Tibial nerve (tissue), 4 donors: Measurements from ENCODE around the gene XPO4. TPM values are rescaled to one million over a fixed set of nuclear protein-coding genes. Genes with fewer than 3 reads are reported as not detected.

Experiments used
- DNase-seq, 2 donors: peaks; one replicate each; pipeline ENCODE4 v3.0.0-alpha.2; 2019; ENCODE audit warnings: low spot score in 2 of 2
- H3K27ac ChIP-seq, 4 donors: fragments of 200-600 bp; sonication (generic) in 3 of 4; one replicate each; pipeline ENCODE4 v1.5.1; 2017 to 2019; ENCODE audit warnings: mild to moderate bottlenecking in 1 of 4
- H3K27me3 ChIP-seq, 2 donors: fragments of 200-600 bp; sonication (generic) in 1 of 2; one replicate each; pipeline versions ENCODE4 v1.5.1 to v1.6.0; 2017 to 2019
- H3K36me3 ChIP-seq, 3 donors: fragments of 200-600 bp; sonication (generic); one replicate each; pipeline ENCODE4 v1.5.1; 2018 to 2019
- H3K4me1 ChIP-seq, 4 donors: fragments of 200-600 bp; sonication (generic) in 3 of 4; one replicate each; pipeline ENCODE4 v1.5.1; 2017 to 2019
- H3K4me3 ChIP-seq, 4 donors: fragments of 200-600 bp; sonication (generic) in 3 of 4; one replicate each; pipeline ENCODE4 v1.5.1; 2017 to 2019; ENCODE audit warnings: mild to moderate bottlenecking in 1 of 4, moderate library complexity in 1 of 4
- H3K9me3 ChIP-seq, 4 donors: fragments of 200-600 bp; sonication (generic) in 3 of 4; one replicate each; pipeline ENCODE4 v1.5.1; 2017 to 2019
- EP300 ChIP-seq, 2 donors: sonication (generic); formaldehyde crosslinking; IDR thresholded peaks; one replicate each; pipeline ENCODE4 v1.6.1; 2017; ENCODE audit warnings: antibody characterized with exemption in 2 of 2, mild to moderate bottlenecking in 1 of 2
- POLR2A ChIP-seq, 2 donors: fragments of 450-650 bp; IDR thresholded peaks; one replicate each; pipeline ENCODE4 v1.6.1; 2017; ENCODE audit warnings: antibody characterized with exemption in 2 of 2, mild to moderate bottlenecking in 2 of 2, moderate library complexity in 2 of 2
- WGBS, 2 donors: methylation state at CpG; one replicate each; pipeline ENCODE4 v1.1.5; 2018; 5-methylcytosine and 5-hydroxymethylcytosine counted together
- total RNA-seq, 4 donors: library from RNA; depleted of rRNA; stranded (reverse); fragments of >200 nt; gene quantifications; one replicate each; pipeline ENCODE4 v1.1.0, GENCODE V29; 2016
- TF ChIP-seq, protein P1 (sequence below), 5 experiments: fragments of 200-600 bp in 3 of 5; fragments of 450-650 bp in 2 of 5; sonication (generic) in 3 of 5; IDR thresholded peaks; one replicate each; pipeline ENCODE4 v1.5.1; 2016 to 2019; ENCODE audit warnings: antibody characterized with exemption in 5 of 5, mild to moderate bottlenecking in 3 of 5, moderate library complexity in 2 of 5

Gene XPO4
- total RNA-seq, 4 donors from 2014 or later: 15.3 to 28.8 (median 19.4) TPM

DNA sequence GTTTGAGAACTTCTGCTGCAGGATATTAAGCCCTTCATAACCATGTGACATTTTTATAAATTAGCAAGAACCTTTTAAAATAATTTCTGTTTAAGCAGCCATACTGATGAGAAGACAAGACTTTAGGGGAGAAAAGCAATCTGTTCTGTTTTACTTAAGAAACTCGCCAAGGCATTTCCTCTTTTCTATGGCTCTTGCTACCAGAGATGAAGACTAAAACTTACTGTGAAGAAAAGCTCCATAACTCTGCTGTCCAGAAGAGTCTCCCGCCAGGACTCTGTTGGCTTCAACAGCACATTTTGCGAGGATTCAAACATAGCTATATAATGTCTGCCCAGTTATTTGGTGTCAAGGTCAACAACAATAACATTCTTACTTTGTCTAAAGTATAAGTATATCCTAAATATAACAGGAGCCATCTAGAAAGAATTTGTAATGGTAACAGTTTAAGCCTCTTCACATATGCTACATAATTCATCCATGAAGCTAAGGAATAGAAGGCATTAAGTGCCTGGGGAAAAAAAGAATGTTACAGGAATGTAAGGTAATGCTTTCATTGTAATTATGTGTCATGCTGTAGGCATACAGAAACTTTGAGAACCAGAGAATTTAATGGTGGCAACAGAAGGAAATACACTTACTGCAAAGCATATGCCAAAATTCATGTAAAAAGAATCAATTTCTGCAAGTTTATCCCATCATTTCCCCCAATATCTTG, 75.5 kb downstream of the XPO4 start:
- Histone ChIP-seq H3K9me3 (no peaks in the 10 kb centered on the region), H3K36me3 (no peaks in the 10 kb centered on the region), H3K4me1 (peaks cover 0 to 16% (median 4%) of the 10 kb centered on the region in 4 donors), H3K4me3 (no peak overlapping the region), H3K27me3 (no peaks in the 10 kb centered on the region), H3K27ac (no peak overlapping the region)
- WGBS, 2 donors: 76 to 81% methylated on average over 3 of the region's 3 CpGs
- TF ChIP-seq EP300 (IDR thresholded peaks at IDR 0.05) (no peak), POLR2A (IDR thresholded peaks at IDR 0.05) (no peak)
- TF ChIP-seq, protein P1, sequence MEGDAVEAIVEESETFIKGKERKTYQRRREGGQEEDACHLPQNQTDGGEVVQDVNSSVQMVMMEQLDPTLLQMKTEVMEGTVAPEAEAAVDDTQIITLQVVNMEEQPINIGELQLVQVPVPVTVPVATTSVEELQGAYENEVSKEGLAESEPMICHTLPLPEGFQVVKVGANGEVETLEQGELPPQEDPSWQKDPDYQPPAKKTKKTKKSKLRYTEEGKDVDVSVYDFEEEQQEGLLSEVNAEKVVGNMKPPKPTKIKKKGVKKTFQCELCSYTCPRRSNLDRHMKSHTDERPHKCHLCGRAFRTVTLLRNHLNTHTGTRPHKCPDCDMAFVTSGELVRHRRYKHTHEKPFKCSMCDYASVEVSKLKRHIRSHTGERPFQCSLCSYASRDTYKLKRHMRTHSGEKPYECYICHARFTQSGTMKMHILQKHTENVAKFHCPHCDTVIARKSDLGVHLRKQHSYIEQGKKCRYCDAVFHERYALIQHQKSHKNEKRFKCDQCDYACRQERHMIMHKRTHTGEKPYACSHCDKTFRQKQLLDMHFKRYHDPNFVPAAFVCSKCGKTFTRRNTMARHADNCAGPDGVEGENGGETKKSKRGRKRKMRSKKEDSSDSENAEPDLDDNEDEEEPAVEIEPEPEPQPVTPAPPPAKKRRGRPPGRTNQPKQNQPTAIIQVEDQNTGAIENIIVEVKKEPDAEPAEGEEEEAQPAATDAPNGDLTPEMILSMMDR (IDR thresholded peaks at IDR 0.05): no peak
- no peak for DNase-seq

DNA sequence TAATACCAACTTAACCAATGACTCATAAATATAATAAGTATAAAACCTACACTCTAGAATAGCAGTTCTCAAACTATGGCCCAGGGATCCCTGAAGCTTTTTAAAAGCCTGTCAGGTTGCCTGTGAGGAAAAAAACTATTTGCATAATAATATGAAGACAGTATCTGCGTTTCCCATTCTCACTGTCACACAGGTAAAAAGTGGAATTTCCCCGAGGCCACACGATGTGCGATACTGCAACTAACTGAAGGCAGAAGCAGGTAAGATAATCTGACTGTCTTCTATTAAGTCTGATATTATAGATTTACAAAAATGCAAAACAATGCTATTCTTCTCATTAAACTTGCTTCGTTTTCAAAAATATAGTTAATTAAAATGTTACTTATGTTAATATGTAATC, 76.2 kb downstream of the XPO4 start:
- WGBS, 2 donors: 91 to 92% methylated on average over 5 of the region's 5 CpGs
- H3K27ac ChIP-seq: no peak overlapping the region
- H3K9me3 ChIP-seq: no peaks in the 10 kb centered on the region
- H3K27me3 ChIP-seq: no peaks in the 10 kb centered on the region
- no peak overlapping the region for H3K4me3 ChIP-seq
- no peak for DNase-seq
- no peaks in the 10 kb centered on the region for H3K36me3 ChIP-seq
- no peak for TF ChIP-seq EP300 (IDR thresholded peaks at IDR 0.05)
- TF ChIP-seq POLR2A (IDR thresholded peaks at IDR 0.05): no peak
- TF ChIP-seq, protein P1 (IDR thresholded peaks at IDR 0.05): no peak
- peaks cover 0 to 16% (median 4%) of the 10 kb centered on the region in 4 donors for H3K4me1 ChIP-seq

DNA sequence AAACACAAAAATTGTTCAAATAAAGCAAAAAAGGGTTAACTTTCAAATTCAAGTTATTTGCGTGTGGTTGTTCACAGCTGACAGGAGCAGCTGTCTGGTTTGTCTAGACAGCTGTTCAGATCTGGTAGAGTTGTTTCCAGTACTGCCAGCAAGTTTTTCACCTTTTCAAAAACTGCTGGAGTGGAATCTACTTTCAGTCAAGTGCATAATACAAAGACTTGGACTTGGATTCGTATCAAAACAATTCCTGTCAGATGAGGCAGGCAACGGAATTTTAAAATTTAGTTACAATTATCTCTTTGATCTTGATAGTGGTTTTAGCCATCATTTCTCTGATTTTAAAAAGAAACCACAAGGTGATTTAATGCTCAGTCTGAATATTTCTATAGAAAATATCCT, 77.1 kb downstream of the XPO4 start:
- Histone ChIP-seq H3K27ac (no peak overlapping the region), H3K4me3 (no peak overlapping the region), H3K27me3 (no peaks in the 10 kb centered on the region), H3K4me1 (peaks cover 0 to 14% (median 4%) of the 10 kb centered on the region in 4 donors), H3K36me3 (no peaks in the 10 kb centered on the region), H3K9me3 (no peaks in the 10 kb centered on the region)
- TF ChIP-seq, protein P1 (IDR thresholded peaks at IDR 0.05): no peak
- TF ChIP-seq EP300 (IDR thresholded peaks at IDR 0.05): no peak
- TF ChIP-seq POLR2A (IDR thresholded peaks at IDR 0.05): no peak
- no peak for DNase-seq
- WGBS, 2 donors: 29 to 40% methylated on average over 3 of the region's 3 CpGs

DNA sequence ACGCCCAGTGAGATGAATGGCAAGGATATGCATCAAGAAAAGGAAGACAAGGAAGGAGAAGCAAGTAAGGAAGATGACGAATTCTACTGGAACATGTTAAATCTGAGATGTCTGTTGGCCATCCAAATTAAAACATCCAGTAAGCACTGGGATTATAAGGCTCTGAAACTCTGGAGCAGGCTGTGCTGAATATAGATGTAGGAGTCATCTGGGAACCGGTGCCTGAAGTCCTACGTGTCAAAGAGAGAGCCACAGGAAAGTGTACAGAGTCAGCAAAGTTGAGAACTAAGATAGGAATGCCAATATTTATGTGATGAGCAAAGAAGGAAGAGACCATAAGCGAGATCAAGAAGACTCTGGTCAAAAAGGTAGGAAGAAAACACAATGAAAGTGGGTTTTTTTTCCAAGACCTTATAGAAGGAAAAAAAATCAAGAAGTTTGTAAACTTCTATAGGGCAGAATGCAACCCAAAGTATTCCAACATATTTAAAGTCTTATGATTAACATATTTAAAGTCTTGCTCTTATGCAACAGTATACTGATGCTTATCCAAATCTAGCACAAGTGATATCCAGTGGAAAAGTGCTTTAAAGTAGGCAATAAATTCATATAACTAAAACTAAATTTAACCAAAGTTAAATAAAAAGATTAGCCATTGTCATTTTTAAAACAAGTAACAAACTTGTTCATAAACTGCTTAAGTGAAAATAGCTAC, 77.6 kb downstream of the XPO4 start:
- 81 to 93% methylated on average over 5 of the region's 5 CpGs for WGBS, 2 donors
- Histone ChIP-seq H3K4me1 (peaks cover 0 to 9% (median 4%) of the 10 kb centered on the region in 4 donors), H3K9me3 (no peaks in the 10 kb centered on the region), H3K27me3 (no peaks in the 10 kb centered on the region), H3K36me3 (no peaks in the 10 kb centered on the region), H3K4me3 (no peak overlapping the region), H3K27ac (no peak overlapping the region)
- DNase-seq: no peak
- TF ChIP-seq, protein P1 (IDR thresholded peaks at IDR 0.05): no peak
- TF ChIP-seq EP300 (IDR thresholded peaks at IDR 0.05): no peak
- TF ChIP-seq POLR2A (IDR thresholded peaks at IDR 0.05): no peak

DNA sequence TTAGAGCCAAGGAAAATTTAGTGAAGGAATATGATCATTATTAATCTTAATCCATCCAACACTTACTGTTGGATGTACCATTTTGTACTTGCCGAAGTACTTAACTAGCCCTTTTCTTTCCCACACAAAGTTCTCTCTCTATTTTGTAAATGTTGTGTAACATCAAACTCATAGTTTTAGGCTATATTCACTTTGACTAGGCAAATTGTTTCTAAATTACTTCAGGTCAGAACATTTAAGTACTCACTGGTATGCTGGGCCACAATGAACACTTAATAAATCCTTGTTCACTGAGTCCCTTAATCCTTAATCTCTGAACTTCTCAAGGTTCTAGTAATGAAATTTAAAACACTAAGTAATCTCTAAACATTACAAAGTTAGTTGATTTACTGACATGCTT, 79.5 kb downstream of the XPO4 start:
- WGBS, 2 donors: 96 to 100% methylated on average over 1 of the region's 1 CpG
- TF ChIP-seq EP300 (IDR thresholded peaks at IDR 0.05) (no peak), POLR2A (IDR thresholded peaks at IDR 0.05) (no peak)
- TF ChIP-seq, protein P1 (IDR thresholded peaks at IDR 0.05): no peak
- Histone ChIP-seq H3K27ac (no peak overlapping the region), H3K27me3 (no peaks in the 10 kb centered on the region), H3K9me3 (no peaks in the 10 kb centered on the region), H3K36me3 (peaks cover 0 to 9% (median 0%) of the 10 kb centered on the region in 3 donors), H3K4me3 (no peak overlapping the region), H3K4me1 (peaks cover 0 to 2% (median under 1%) of the 10 kb centered on the region in 4 donors)
- no peak for DNase-seq
